HCT116 (cell line): Measurements from ENCODE around the gene MRPL24. TPM values are rescaled to one million over a fixed set of nuclear protein-coding genes. Genes with fewer than 3 reads are reported as not detected.
A peak's percentile ranks its signal among the peaks of the same experiment; 100 is the strongest.

Source experiments
- ATAC-seq: fragments of 200-7000 bp; cut with Tn5 transposase; 2 replicates; pipeline ENCODE4 v1.9.1; 2020; ENCODE audit warnings: mild to moderate bottlenecking, moderate library complexity
- BruUV-seq: library from RNA; stranded (reverse); fragments of 400-500 nt; replicated peaks from 2 replicates; lab custom pipeline; 2021; lab: Mats Ljungman, UMichigan
- CTCF ChIA-PET: fragments of 300-600 bp; sonication (Branson Sonifier 250); formaldehyde crosslinking; loops from one replicate; lab custom pipeline; 2021; ENCODE audit warnings: antibody characterized with exemption; lab: Charles Lee
- POLR2A ChIA-PET: fragments of 300-600, 350-600 bp; sonication (Branson Sonifier 250); formaldehyde crosslinking; loops from one replicate; lab custom pipeline; 2021; ENCODE audit warnings: antibody characterized with exemption; lab: Charles Lee
- RAD21 ChIA-PET, 2 experiments: fragments of 300-600 bp; sonication (Branson Sonifier 250); formaldehyde crosslinking; loops; one replicate each; lab custom pipeline; 2023; ENCODE audit warnings: low total read pairs in 2 of 2; ENCODE audit not compliant: uncharacterized antibody in 2 of 2, unreplicated experiment in 2 of 2, low non-redundant PET in 1 of 2; lab: Charles Lee
- DNase-seq: peaks from one replicate; pipeline ENCODE4 v3.0.0-alpha.2; 2010; ENCODE audit warnings: low read depth, low spot score
- H2AFZ ChIP-seq: fragments of 200-600 bp; shearing (Covaris generic), sonication (generic); 2 replicates; pipeline ENCODE4 v1.6.1; 2017; ENCODE audit warnings: low read depth, mixed run types, mixed read lengths, antibody characterized with exemption, low read length; ENCODE audit not compliant: poor library complexity, severe bottlenecking
- H3K27ac ChIP-seq: 2 replicates; pipeline ENCODE4 v1.5.1; 2012; ENCODE audit warnings: low read depth, low read length
- H3K27me3 ChIP-seq: fragments of 200-600 bp; sonication (generic); 2 replicates; pipeline ENCODE4 v1.6.1; 2016; ENCODE audit warnings: mixed run types, low read length, mixed read lengths; ENCODE audit not compliant: insufficient read depth
- H3K36me3 ChIP-seq, 2 experiments: fragments of 200-500 bp in 1 of 2; fragments of 200-600 bp in 1 of 2; sonication (Bioruptor generic) in 1 of 2; sonication (generic) in 1 of 2; 2 replicates each; pipeline versions ENCODE4 v1.5.1 to v1.6.1; 2014 to 2016; ENCODE audit warnings: low read length in 2 of 2, inconsistent platforms in 1 of 2, mixed read lengths in 1 of 2, mixed run types in 1 of 2; ENCODE audit not compliant: insufficient read depth in 2 of 2, control insufficient read depth in 1 of 2
- H3K4me1 ChIP-seq, 2 experiments: fragments of 200-600 bp in 1 of 2; sonication (generic) in 1 of 2; 2 replicates each; pipeline versions ENCODE4 v1.5.1 to v1.6.1; 2012 to 2017; ENCODE audit warnings: low read length in 2 of 2, inconsistent platforms in 1 of 2, mild to moderate bottlenecking in 1 of 2, mixed read lengths in 1 of 2, mixed run types in 1 of 2, moderate library complexity in 1 of 2; ENCODE audit not compliant: insufficient read depth in 2 of 2, control insufficient read depth in 1 of 2
- H3K4me2 ChIP-seq: fragments of 200-600 bp; sonication (generic); 2 replicates; pipeline ENCODE4 v1.6.1; 2017; ENCODE audit warnings: mixed run types, low read length, mixed read lengths
- H3K4me3 ChIP-seq, 2 experiments: fragments of 200-600 bp in 1 of 2; sonication (generic) in 1 of 2; replicated peaks in 1 of 2; 2 replicates each; pipeline ENCODE4 v1.5.1; 2011 to 2016; ENCODE audit warnings: low read length in 2 of 2, control low read depth in 1 of 2, low read depth in 1 of 2, mild to moderate bottlenecking in 1 of 2, mixed read lengths in 1 of 2, mixed run types in 1 of 2
- H3K79me2 ChIP-seq: fragments of 200-600 bp; sonication (generic); 2 replicates; pipeline ENCODE4 v1.6.1; 2017; ENCODE audit warnings: mild to moderate bottlenecking, mixed run types, low read length, moderate library complexity, mixed read lengths; ENCODE audit not compliant: insufficient read depth
- H3K9ac ChIP-seq: fragments of 200-600 bp; sonication (generic); 2 replicates; pipeline ENCODE4 v1.6.1; 2016; ENCODE audit warnings: low read length, mixed read lengths
- H3K9me2 ChIP-seq: fragments of 200-600 bp; sonication (generic), shearing (Covaris generic); 2 replicates; pipeline ENCODE4 v1.6.1; 2017; ENCODE audit warnings: mixed run types, mild to moderate bottlenecking, moderate library complexity; ENCODE audit not compliant: insufficient read depth
- H3K9me3 ChIP-seq, 2 experiments: fragments of 200-500 bp in 1 of 2; fragments of 200-600 bp in 1 of 2; sonication (Bioruptor generic) in 1 of 2; sonication (generic) in 1 of 2; 2 replicates each; pipeline ENCODE4 v1.6.1; 2014 to 2017; ENCODE audit warnings: low read length in 2 of 2, mixed read lengths in 2 of 2, inconsistent platforms in 1 of 2, low read depth in 1 of 2, mild to moderate bottlenecking in 1 of 2, mixed run types in 1 of 2, moderate library complexity in 1 of 2; ENCODE audit not compliant: control insufficient read depth in 1 of 2, insufficient read depth in 1 of 2
- H4K20me1 ChIP-seq: fragments of 200-600 bp; sonication (generic), shearing (Covaris generic); 2 replicates; pipeline ENCODE4 v1.6.1; 2017; ENCODE audit warnings: mixed run types, mild to moderate bottlenecking, moderate library complexity; ENCODE audit not compliant: insufficient read depth
- CBX3 ChIP-seq: IDR thresholded peaks from 2 replicates; pipeline ENCODE4 v1.6.1; 2012; ENCODE audit warnings: low read depth
- CEBPB ChIP-seq: IDR thresholded peaks from 2 replicates; pipeline ENCODE4 v1.6.1; 2012; ENCODE audit warnings: low read depth
- EZH2 ChIP-seq: fragments of 200-600 bp; sonication (generic); IDR thresholded peaks from 2 replicates; pipeline ENCODE4 v1.6.1; 2017; ENCODE audit warnings: antibody characterized with exemption, mixed run types
- POLR2AphosphoS5 ChIP-seq: IDR thresholded peaks from 2 replicates; pipeline ENCODE4 v1.6.1; 2011; ENCODE audit warnings: mild to moderate bottlenecking, low read depth, low read length, moderate library complexity
- SRF ChIP-seq: IDR thresholded peaks from 2 replicates; pipeline ENCODE4 v1.6.1; 2012; ENCODE audit warnings: low read depth
- intact Hi-C: fragments of 100-400 bp; cut with micrococcal nuclease; formaldehyde crosslinking; loops from 2 replicates; pipeline ENCODE4 v1.10.0; 2022
- total RNA-seq: library from RNA; stranded (reverse); gene quantifications from one replicate; pipeline ENCODE4 v1.2.1, GENCODE V29; 2021; ENCODE audit not compliant: unreplicated experiment
- TF ChIP-seq, protein P1 (sequence below): IDR thresholded peaks from 2 replicates; pipeline ENCODE4 v1.6.1; 2012

Gene MRPL24
- total RNA-seq, 1 experiment from 2014 or later: 111 TPM

GRCh38 chr1:156767879-156768604, 27.2 kb upstream of the MRPL24 start:
- POLR2A ChIA-PET: interaction anchor here (1.3 to 1.9 kb wide), 6 partner anchors 16 to 79 kb away, joined by 4 to 14 read pairs (median 8); partner anchors contain the start of genes HDGF, ISG20L2, METTL25B and MRPL24
- H3K4me1 ChIP-seq: peaks cover 13 to 19% of the 10 kb centered on the region in 2 experiments

More at GRCh38 chr1:156767879-156768604, 27.2 kb upstream of the MRPL24 start:
- H3K36me3 ChIP-seq: peaks cover 4 to 22% of the 10 kb centered on the region in 2 experiments; a peak in 2 of 4 replicates
- H2AFZ ChIP-seq: no peak overlapping the region
- peak overlapping the region; percentile 85 for H3K27ac ChIP-seq
- no peaks in the 10 kb centered on the region for H3K27me3 ChIP-seq
- DNase-seq (no peak), ATAC-seq (peak; percentile 3)
- H3K4me3 ChIP-seq: peak overlapping the region; percentile 74 to 95
- no peaks in the 10 kb centered on the region for H4K20me1 ChIP-seq
- H3K9ac ChIP-seq: peak overlapping the region; percentile 98
- intact Hi-C loops: loop anchor here (1.0 to 5.0 kb wide), 5 partner anchors 16 to 81 kb away; partner anchors contain the start of genes ISG20L2, METTL25B and MRPL24
- BruUV-seq: no TSS peak
- no peaks in the 10 kb centered on the region for H3K9me3 ChIP-seq
- CTCF ChIA-PET: interaction anchor here (1.1 to 6.4 kb wide), 6 partner anchors 20 to 166 kb away, joined by 5 to 51 read pairs (median 6); partner anchors contain the start of genes ISG20L2, METTL25B, MRPL24 and NTRK1
- H3K4me2 ChIP-seq: peak overlapping the region; percentile 95
- H3K9me2 ChIP-seq: no peaks in the 10 kb centered on the region
- RAD21 ChIA-PET: interaction anchor here (1.3 to 1.4 kb wide), 4 partner anchors 16 to 39 kb away, joined by 4 to 5 read pairs (median 4); partner anchors contain the start of genes MRPL24 (in 2 of the 2), ISG20L2 (in 1 of the 2) and METTL25B (in 1 of the 2)
- H3K79me2 ChIP-seq: peaks cover 66% of the 10 kb centered on the region
- TF ChIP-seq POLR2AphosphoS5 (no peak), CEBPB (no peak), SRF (no peak), EZH2 (no peak), CBX3 (no peak)
- TF ChIP-seq, protein P1, sequence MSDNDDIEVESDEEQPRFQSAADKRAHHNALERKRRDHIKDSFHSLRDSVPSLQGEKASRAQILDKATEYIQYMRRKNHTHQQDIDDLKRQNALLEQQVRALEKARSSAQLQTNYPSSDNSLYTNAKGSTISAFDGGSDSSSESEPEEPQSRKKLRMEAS: 0 out of 2 replicates have a peak, but pooled peaks have one; percentile 28
